ENCODE results near the gene MAFF.

- no peak for TF ChIP-seq GATA2 (IDR thresholded peaks at IDR 0.05; ENCODE audit: low read depth, low read length)
- TF ChIP-seq GATA3 (IDR thresholded peaks at IDR 0.05; ENCODE audit: low read depth, low read length), result no peak
Measured at GRCh38 chr22:38249301-38249700, 47.5 kb downstream of the MAFF start.
